ENCODE results near the gene COL9A3. TPM values are rescaled to one million over a fixed set of nuclear protein-coding genes. Genes with fewer than 3 reads are reported as not detected.
"Not testable (repeated sequence)": the region's sequence is repeated elsewhere in the genome, so short reads cannot be mapped to it uniquely, and the experiment has no call there.

The COL9A3 gene
- total RNA-seq, 2 experiments from 2014 or later, result 0.42 to 0.82 TPM

- Mint-ChIP-seq H3K27me3 (no peaks in the 10 kb centered on the region), H3K4me1 (no peaks in the 10 kb centered on the region), H3K27ac (no peak overlapping the region), H3K4me3 (no peak overlapping the region), H3K9me3 (no peaks in the 10 kb centered on the region), H3K36me3 (no peaks in the 10 kb centered on the region)
- POLR2A ChIA-PET, result no interaction called here
- no peak for ATAC-seq (ENCODE audit: low read depth)
- no peak for DNase-seq
Observed at GRCh38 chr20:62839261-62839660, 22.4 kb downstream of the COL9A3 start.

DNA sequence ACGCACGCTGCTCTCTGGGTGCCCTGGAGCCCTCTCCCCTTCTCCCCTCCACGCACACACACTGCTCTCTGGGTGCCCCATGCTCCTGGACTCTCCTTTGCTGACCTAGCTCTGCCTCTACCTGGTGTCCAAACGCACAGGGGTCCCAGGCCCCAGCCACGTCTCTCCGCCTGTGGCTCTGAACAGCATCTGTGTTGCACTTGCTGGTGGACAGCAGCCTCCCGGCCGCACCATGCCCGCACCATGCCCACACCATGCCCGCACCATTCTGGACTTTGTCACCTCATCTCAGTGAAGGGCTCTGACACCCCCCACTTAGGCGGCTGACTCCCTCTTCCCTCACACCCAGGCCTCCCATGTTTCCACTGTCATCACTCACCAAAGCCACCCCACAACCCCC lies 23.0 kb downstream of the COL9A3 start:
- POLR2A ChIA-PET, result no interaction called here
- no peaks in the 10 kb centered on the region for H3K9me3 Mint-ChIP-seq
- no peaks in the 10 kb centered on the region for H3K27me3 Mint-ChIP-seq
- H3K36me3 Mint-ChIP-seq, result no peaks in the 10 kb centered on the region
- no peak overlapping the region for H3K27ac Mint-ChIP-seq
- no peaks in the 10 kb centered on the region for H3K4me1 Mint-ChIP-seq
- no peak overlapping the region for H3K4me3 Mint-ChIP-seq
- no peak for DNase-seq
- ATAC-seq (ENCODE audit: low read depth), result no peak

DNA sequence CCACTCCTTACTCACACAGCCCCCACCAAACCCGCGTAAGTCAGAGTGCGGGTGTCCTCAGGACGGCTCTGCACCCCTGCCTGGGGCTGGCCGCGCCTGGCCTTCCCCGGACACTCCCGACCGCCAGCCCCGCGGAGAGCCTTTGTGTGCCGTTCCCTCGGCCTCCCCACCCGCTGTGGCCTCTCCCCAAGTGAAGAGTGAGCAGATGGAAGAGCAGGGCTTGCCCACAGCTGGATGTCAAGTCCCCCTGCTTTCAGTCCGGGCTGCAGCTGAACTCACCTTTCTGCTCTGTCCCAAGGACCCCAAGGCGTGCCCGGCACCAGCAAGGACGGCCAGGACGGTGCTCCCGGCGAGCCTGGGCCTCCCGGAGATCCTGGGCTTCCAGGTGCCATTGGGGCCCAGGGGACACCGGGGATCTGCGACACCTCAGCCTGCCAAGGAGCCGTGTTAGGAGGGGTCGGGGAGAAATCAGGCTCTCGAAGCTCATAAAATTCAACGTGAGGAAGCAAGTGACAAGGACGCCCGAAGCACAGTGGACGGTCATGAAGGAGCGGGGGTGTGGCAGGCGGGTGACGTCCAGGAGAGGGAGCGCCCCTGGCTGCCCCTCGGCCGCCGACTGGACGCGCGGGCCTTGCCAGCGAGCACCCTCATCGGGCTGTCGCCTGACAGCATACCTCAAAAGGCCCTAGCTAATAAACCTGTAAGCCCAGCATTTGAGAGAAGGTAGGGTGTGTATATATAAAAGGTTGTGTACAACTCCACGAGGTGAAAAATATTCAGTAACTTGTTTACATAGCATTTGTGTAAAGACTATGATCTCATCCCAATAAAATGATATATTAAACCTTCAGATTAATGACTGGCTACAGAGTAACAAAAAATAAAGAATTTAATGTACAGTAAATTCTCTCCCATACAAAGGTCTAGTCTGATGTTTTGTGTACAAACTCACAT lies 23.7 kb downstream of the COL9A3 start:
- H3K36me3 Mint-ChIP-seq, result no peaks in the 10 kb centered on the region

DNA sequence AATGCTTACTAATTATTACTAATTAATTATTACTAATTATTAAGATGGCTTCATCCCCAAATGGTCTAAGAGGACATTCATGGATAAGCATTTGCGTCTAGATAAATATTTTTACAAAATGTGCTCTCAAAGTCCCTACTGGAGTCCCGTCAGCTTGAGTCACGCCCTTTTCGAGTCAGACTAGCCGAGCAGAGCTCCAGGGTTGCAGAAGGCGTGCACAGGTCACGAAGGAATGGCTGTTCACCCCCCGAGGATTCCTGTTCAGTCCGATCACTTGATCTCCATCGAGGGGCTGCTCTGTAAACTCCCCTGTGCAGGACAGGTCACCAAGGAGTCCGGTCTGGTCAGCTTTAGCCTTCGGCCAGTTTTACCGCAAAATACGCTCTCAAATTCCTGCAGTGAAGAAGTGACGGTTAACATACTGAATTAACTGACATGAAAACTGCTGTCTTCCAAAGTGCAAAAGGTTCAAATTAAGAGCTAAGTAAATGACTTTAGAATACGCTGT lies 24.9 kb downstream of the COL9A3 start:
- no peaks in the 10 kb centered on the region for H3K27me3 Mint-ChIP-seq
- POLR2A ChIA-PET, result no interaction called here
- DNase-seq (no peak), ATAC-seq (ENCODE audit: low read depth) (no peak)
- no peak overlapping the region for H3K4me3 Mint-ChIP-seq
- no peaks in the 10 kb centered on the region for H3K4me1 Mint-ChIP-seq
- H3K36me3 Mint-ChIP-seq, result no peaks in the 10 kb centered on the region
- H3K27ac Mint-ChIP-seq, result no peak overlapping the region
- no peaks in the 10 kb centered on the region for H3K9me3 Mint-ChIP-seq

More for the DNA sequence above, 23.7 kb downstream of the COL9A3 start:
- ATAC-seq (ENCODE audit: low read depth) (no peak), DNase-seq (no peak)
- POLR2A ChIA-PET, result no interaction called here
- no peaks in the 10 kb centered on the region for H3K9me3 Mint-ChIP-seq
- H3K4me1 Mint-ChIP-seq, result no peaks in the 10 kb centered on the region
- H3K27me3 Mint-ChIP-seq, result no peaks in the 10 kb centered on the region
- H3K4me3 Mint-ChIP-seq, result no peak overlapping the region
- H3K27ac Mint-ChIP-seq, result no peak overlapping the region

DNA sequence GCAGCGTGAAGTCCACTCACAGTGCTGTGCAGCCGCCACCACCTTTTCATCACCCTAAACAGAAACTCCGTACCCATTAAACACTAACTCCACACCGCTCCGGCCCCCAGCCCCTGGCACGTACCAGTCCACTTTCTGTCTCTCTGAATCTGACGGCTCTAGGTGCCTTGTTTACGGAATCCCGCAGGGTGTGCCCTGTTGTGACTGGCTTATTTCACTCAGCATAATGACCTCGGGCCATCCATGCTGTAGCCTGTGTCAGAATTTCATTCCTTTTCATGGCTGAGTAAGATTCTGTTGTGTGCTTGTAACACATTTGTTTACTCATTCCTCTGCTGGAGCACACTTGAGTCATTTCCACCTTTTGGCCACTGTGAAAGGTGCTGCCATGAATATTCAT lies 26.8 kb downstream of the COL9A3 start:
- Mint-ChIP-seq H3K27ac (no peak overlapping the region), H3K9me3 (no peaks in the 10 kb centered on the region), H3K27me3 (no peaks in the 10 kb centered on the region), H3K4me3 (no peak overlapping the region), H3K4me1 (no peaks in the 10 kb centered on the region), H3K36me3 (no peaks in the 10 kb centered on the region)
- DNase-seq (no peak), ATAC-seq (ENCODE audit: low read depth) (no peak)
- POLR2A ChIA-PET, result no interaction called here

GRCh38 chr20:62844182-62844581 lies 27.3 kb downstream of the COL9A3 start:
- Mint-ChIP-seq H3K36me3 (no peaks in the 10 kb centered on the region), H3K9me3 (no peaks in the 10 kb centered on the region), H3K4me3 (no peak overlapping the region), H3K4me1 (no peaks in the 10 kb centered on the region), H3K27ac (no peak overlapping the region), H3K27me3 (no peaks in the 10 kb centered on the region)
- POLR2A ChIA-PET, result no interaction called here
- no peak for DNase-seq
- no peak for ATAC-seq (ENCODE audit: low read depth)

DNA sequence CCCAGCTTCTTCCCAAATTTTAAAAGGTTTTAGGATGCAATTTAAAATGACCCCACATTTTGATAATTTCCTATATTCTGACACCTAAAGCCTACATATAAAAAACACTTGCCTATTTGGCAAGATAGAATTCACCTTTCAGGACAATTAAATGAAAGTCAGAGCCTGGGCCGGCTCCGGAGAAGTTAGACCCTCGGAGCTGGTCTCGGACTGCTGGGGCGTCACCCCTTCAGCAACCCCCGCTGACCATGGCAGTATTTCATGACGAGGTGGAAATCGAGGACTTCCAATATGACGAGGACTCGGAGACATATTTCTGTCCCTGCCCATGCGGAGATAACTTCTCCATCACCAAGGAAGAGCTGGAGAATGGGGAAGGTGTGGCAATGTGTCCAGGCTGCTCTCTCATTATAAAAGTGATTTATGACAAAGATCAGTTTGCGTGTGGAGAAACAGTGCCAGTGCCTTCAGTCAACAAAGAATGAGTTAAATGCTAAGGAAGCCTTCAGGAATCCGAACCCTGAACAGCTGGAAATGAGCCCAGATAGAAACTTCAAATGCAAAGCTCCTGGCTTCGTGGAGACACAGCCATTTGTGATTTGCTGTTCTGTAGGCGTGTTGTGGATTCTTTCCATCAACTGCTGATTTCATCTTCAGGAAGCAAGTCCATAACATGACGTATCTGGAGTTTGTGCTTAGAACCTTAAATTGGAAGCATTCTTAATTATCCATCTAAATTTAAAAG lies 28.7 kb downstream of the COL9A3 start:
- Mint-ChIP-seq H3K27ac (no peak overlapping the region), H3K9me3 (no peaks in the 10 kb centered on the region), H3K36me3 (peaks cover 2% of the 10 kb centered on the region), H3K4me1 (no peaks in the 10 kb centered on the region), H3K4me3 (no peak overlapping the region), H3K27me3 (no peaks in the 10 kb centered on the region)
- DNase-seq, result no peak
- no peak for ATAC-seq (ENCODE audit: low read depth)
- POLR2A ChIA-PET, result no interaction called here

DNA sequence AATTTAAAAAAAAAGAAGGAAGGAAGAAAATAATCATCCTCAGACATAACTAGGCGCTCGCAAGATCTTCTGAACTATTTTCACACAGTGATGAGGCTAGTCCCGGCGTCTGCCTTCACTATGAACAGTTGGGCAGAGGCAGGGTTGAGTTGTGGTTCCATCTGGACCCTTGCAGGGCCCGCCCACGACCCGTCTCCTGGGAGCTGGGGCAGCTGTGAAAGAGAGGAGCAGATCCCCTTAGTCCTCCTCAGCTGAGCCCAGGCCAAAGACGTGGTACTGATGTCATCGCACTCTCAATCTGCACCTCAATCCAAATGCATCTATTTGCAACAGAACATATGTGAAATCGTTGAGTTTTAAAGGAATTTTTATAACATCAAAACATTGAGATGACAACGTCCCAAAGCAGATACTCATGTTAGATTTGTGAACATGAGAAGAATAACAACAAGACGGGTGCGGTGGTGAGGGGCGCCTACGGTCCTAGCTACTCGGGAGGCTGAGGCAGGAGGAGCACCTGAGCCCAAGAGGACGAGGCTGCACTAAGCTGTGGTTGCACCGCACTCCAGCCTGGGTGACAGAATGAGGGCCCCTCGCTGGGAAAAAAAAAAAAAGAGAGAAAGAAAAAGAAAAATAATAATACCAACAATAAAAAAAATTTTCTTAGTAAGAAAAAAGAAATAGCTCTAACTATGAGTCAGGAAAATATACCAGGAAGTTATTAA lies 29.5 kb downstream of the COL9A3 start:
- Mint-ChIP-seq H3K27me3 (no peaks in the 10 kb centered on the region), H3K27ac (no peak overlapping the region), H3K36me3 (peaks cover 2% of the 10 kb centered on the region), H3K4me1 (no peaks in the 10 kb centered on the region), H3K9me3 (no peaks in the 10 kb centered on the region), H3K4me3 (no peak overlapping the region)
- ATAC-seq (ENCODE audit: low read depth), result no peak
- POLR2A ChIA-PET, result interaction anchor here (0.5 kb wide), 1 partner anchor 12 kb away, joined by 3 read pairs; no protein-coding TSS in a partner anchor
- no peak for DNase-seq

DNA sequence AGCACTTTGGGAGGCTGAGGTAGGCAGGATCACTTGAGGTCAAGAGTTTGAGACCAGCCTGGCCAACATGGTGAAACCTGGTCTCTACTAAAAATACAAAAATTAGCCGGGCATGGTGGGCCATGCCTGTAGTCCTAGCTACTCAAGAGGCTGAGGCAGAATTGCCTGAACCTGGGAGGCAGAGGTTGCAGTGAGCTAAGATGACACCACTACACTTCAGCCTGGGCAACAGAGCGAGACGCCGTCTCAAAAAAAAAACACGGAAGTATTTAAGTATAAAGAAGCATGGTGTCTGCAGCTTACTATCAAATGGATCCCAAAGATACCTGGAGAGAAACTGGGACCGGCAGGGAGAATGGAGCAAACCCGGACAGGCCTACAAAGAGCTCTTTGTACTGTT lies 32.1 kb downstream of the COL9A3 start:
- H3K27ac Mint-ChIP-seq; H3K4me3 Mint-ChIP-seq; DNase-seq; H3K4me1 Mint-ChIP-seq; ATAC-seq (ENCODE audit: low read depth); H3K9me3 Mint-ChIP-seq; H3K27me3 Mint-ChIP-seq; POLR2A ChIA-PET: not testable (repeated sequence)
- peaks cover 12% of the 10 kb centered on the region for H3K36me3 Mint-ChIP-seq

GRCh38 chr20:62849431-62849830 lies 32.6 kb downstream of the COL9A3 start:
- POLR2A ChIA-PET, result no interaction called here
- peaks cover 12% of the 10 kb centered on the region for H3K36me3 Mint-ChIP-seq
- H3K4me3 Mint-ChIP-seq, result no peak overlapping the region
- no peaks in the 10 kb centered on the region for H3K9me3 Mint-ChIP-seq
- no peaks in the 10 kb centered on the region for H3K27me3 Mint-ChIP-seq
- no peak overlapping the region for H3K27ac Mint-ChIP-seq
- peaks cover 5% of the 10 kb centered on the region for H3K4me1 Mint-ChIP-seq
- ATAC-seq (ENCODE audit: low read depth) (no peak), DNase-seq (no peak)

- DNase-seq, result no peak
- H3K9me3 Mint-ChIP-seq, result no peaks in the 10 kb centered on the region
- POLR2A ChIA-PET, result no interaction called here
- H3K4me1 Mint-ChIP-seq, result peaks cover 5% of the 10 kb centered on the region
- H3K4me3 Mint-ChIP-seq, result no peak overlapping the region
- H3K27ac Mint-ChIP-seq, result no peak overlapping the region
- H3K27me3 Mint-ChIP-seq, result no peaks in the 10 kb centered on the region
- H3K36me3 Mint-ChIP-seq, result peaks cover 15% of the 10 kb centered on the region
- no peak for ATAC-seq (ENCODE audit: low read depth)
Observed at GRCh38 chr20:62850333-62850974, 33.6 kb downstream of the COL9A3 start.

DNA sequence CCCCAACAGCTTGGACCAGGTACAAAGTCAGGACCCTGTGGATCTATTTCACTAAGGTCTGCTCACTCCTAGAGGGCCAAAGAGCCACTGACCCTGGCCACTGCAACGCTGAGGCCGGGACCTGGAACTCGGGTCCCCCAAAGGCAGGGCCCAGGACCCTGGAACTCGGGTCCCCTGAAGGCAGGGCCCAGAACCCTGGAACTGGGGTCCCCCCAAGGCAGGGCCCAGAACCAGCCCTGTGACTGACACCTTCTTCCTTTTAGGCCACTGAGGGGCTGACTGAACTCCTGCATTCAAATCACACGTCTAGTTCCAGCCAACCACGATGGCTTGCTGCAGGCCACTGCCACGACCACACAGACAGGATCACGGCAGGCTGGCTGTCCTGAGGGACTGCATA lies 35.3 kb downstream of the COL9A3 start:
- DNase-seq, result no peak
- no peak for ATAC-seq (ENCODE audit: low read depth)
- peaks cover 5% of the 10 kb centered on the region for H3K4me1 Mint-ChIP-seq
- no peak overlapping the region for H3K27ac Mint-ChIP-seq
- POLR2A ChIA-PET, result no interaction called here
- H3K36me3 Mint-ChIP-seq, result peaks cover 20% of the 10 kb centered on the region
- H3K4me3 Mint-ChIP-seq, result no peak overlapping the region
- no peaks in the 10 kb centered on the region for H3K9me3 Mint-ChIP-seq
- H3K27me3 Mint-ChIP-seq, result no peaks in the 10 kb centered on the region

- POLR2A ChIA-PET, result no interaction called here
- Mint-ChIP-seq H3K27me3 (no peaks in the 10 kb centered on the region), H3K9me3 (no peaks in the 10 kb centered on the region), H3K27ac (no peak overlapping the region), H3K36me3 (peaks cover 21% of the 10 kb centered on the region), H3K4me3 (no peak overlapping the region), H3K4me1 (peaks cover 5% of the 10 kb centered on the region)
- no peak for DNase-seq
- ATAC-seq (ENCODE audit: low read depth), result no peak
Observed at GRCh38 chr20:62852841-62853240, 36.0 kb downstream of the COL9A3 start.

Data from activated naive CD8-positive, alpha-beta T cell treated with anti-CD3 and anti-CD28 coated beads, Interleukin-2, amount 10 ng/mL, durations not matched to agents 7 days and 5 days (primary cell).